Testis (tissue), 3 donors: ENCODE data around the gene IFT52. TPM values are rescaled to one million over a fixed set of nuclear protein-coding genes. Genes with fewer than 3 reads are reported as not detected.

Experiments
- DNase-seq: peaks from one replicate; pipeline ENCODE4 v3.0.0-alpha.2; 2019
- H3K27ac ChIP-seq, 2 donors: fragments of 200-600 bp; sonication (generic); one replicate each; pipeline ENCODE4 v1.5.1; 2019
- H3K27me3 ChIP-seq: fragments of 200-600 bp; sonication (generic); one replicate; pipeline ENCODE4 v1.5.1; 2019
- H3K36me3 ChIP-seq: fragments of 200-600 bp; sonication (generic); one replicate; pipeline ENCODE4 v1.5.1; 2017; ENCODE audit warnings: low read depth; ENCODE audit errors: missing control alignments
- H3K4me1 ChIP-seq: fragments of 200-600 bp; sonication (generic); one replicate; pipeline ENCODE4 v1.5.1; 2019
- H3K4me3 ChIP-seq, 2 donors: fragments of 200-600 bp; sonication (generic); one replicate each; pipeline ENCODE4 v1.5.1; 2017 to 2019
- H3K9me3 ChIP-seq: fragments of 200-600 bp; sonication (generic); one replicate; pipeline ENCODE4 v1.5.1; 2017
- POLR2A ChIP-seq: fragments of 450-650 bp; IDR thresholded peaks from one replicate; pipeline ENCODE4 v1.6.1; 2017; ENCODE audit warnings: antibody characterized with exemption, mild to moderate bottlenecking, moderate library complexity
- WGBS, 2 donors: methylation state at CpG; one replicate each; pipeline ENCODE4 v1.1.5; 2018; 5-methylcytosine and 5-hydroxymethylcytosine counted together
- intact Hi-C: fragments of 100-400 bp; cut with DNase I; formaldehyde crosslinking; loops from one replicate; pipeline ENCODE4 v1.15.1; 2023; ENCODE audit warnings: low total_unique reads
- polyA plus RNA-seq: library from polyadenylated mRNA; stranded (reverse); fragments of 350-450 nt; fragmentation: Illumina TruSeq; extraction: RNeasy Lipid Tissue Mini Kit (QIAGEN cat#74804); gene quantifications from one replicate; pipeline ENCODE4 v1.2.3, GENCODE V29; 2014; ENCODE audit warnings: low read depth, low replicate concordance; ENCODE audit not compliant: insufficient read depth
- total RNA-seq, 2 donors: library from RNA; depleted of rRNA; stranded (reverse); fragments of >200 nt; gene quantifications; one replicate each; pipeline ENCODE4 v1.2.3, GENCODE V29; 2016
- TF ChIP-seq, protein P1 (sequence below), 3 experiments: fragments of 450-650 bp in 2 of 3; fragments of 200-600 bp in 1 of 3; sonication (generic) in 1 of 3; IDR thresholded peaks; one replicate each; pipeline ENCODE4 v1.5.1; 2016 to 2019; ENCODE audit warnings: antibody characterized with exemption in 3 of 3, mild to moderate bottlenecking in 2 of 3, moderate library complexity in 1 of 3

The IFT52 gene
- total and polyA plus RNA-seq, 3 donors from 2014 or later: 57.1 to 94.2 (median 67.3) TPM

DNA sequence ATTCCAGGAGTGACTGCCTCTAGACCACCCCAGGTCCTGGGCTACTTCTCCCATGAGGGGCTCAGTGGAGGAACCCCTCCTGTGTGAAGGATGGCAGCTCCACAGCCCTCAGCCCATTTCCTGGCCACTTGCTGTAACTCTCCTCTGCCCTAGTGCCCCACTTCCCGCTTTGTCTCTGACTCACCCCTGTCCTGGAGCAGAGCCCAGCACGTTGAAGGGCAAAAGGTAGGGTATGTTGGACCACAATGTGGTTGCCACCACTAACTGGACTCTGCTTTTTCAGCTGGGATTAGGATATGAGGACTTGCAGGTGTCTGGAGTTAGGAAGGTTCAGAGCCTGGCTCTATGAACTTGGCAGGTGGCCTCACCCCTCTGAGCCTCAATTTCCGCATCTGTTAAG lies 78.6 kb downstream of the IFT52 start:
- 86 to 91% methylated on average over 2 to 3 of the region's 3 CpGs for WGBS, 2 donors
- intact Hi-C loops: no loop called here
- H3K27me3 ChIP-seq: no peaks in the 10 kb centered on the region
- DNase-seq: no peak
- no peak overlapping the region for H3K27ac ChIP-seq
- no peak overlapping the region for H3K4me3 ChIP-seq
- H3K4me1 ChIP-seq: peaks cover 7% of the 10 kb centered on the region
- TF ChIP-seq, protein P1, sequence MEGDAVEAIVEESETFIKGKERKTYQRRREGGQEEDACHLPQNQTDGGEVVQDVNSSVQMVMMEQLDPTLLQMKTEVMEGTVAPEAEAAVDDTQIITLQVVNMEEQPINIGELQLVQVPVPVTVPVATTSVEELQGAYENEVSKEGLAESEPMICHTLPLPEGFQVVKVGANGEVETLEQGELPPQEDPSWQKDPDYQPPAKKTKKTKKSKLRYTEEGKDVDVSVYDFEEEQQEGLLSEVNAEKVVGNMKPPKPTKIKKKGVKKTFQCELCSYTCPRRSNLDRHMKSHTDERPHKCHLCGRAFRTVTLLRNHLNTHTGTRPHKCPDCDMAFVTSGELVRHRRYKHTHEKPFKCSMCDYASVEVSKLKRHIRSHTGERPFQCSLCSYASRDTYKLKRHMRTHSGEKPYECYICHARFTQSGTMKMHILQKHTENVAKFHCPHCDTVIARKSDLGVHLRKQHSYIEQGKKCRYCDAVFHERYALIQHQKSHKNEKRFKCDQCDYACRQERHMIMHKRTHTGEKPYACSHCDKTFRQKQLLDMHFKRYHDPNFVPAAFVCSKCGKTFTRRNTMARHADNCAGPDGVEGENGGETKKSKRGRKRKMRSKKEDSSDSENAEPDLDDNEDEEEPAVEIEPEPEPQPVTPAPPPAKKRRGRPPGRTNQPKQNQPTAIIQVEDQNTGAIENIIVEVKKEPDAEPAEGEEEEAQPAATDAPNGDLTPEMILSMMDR (IDR thresholded peaks at IDR 0.05): no peak
- no peak for TF ChIP-seq POLR2A
- no peaks in the 10 kb centered on the region for H3K36me3 ChIP-seq
- H3K9me3 ChIP-seq: no peaks in the 10 kb centered on the region

DNA sequence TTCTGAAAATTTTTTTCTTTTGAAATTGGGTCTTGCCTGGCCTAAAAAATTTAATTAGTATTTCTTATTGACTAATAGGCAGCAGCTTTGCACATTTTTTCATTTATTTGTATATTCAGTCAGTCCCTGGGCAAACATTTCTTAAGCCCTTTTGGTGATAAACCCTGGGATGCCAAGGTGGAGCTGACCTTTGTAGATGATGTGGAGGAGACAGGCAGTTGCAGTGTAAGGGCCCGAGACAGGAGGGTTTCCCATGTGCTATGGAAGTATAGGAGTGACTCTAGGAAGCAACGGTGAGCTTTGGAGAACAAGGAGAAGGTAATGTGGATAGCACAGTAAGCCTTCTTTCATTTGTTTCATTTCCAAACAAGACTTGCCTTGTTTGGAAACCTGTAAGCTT lies 79.7 kb downstream of the IFT52 start:
- intact Hi-C loops: no loop called here
- Histone ChIP-seq H3K36me3 (no peaks in the 10 kb centered on the region), H3K27ac (no peak overlapping the region), H3K4me3 (no peak overlapping the region), H3K9me3 (no peaks in the 10 kb centered on the region), H3K27me3 (no peaks in the 10 kb centered on the region), H3K4me1 (peaks cover 7% of the 10 kb centered on the region)
- WGBS, 2 donors: 86 to 95% methylated on average over 2 of the region's 2 CpGs
- no peak for TF ChIP-seq POLR2A
- TF ChIP-seq, protein P1 (IDR thresholded peaks at IDR 0.05): no peak
- no peak for DNase-seq

DNA sequence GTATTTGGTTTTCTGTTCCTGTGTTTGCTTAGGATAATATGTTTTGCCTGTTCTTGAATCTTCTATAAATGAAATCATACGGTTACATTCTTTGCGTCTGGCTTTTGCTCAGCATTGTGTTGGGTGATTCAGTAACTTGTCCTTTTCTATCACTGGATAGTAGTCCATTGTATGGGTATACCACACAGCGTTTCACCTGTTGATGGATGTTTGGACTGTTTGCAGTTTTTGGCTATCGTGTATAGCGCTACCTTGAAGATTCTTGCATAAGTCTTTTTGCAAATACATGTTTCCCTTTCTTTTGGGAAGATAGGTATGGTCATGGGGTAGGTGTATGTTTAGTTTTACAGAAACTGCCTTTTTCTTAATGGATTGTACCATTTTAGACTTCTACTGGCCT lies 85.6 kb downstream of the IFT52 start:
- TF ChIP-seq, protein P1 (IDR thresholded peaks at IDR 0.05): no peak
- no peak for TF ChIP-seq POLR2A
- Histone ChIP-seq H3K27ac (no peak overlapping the region), H3K36me3 (no peaks in the 10 kb centered on the region), H3K4me1 (no peaks in the 10 kb centered on the region), H3K4me3 (no peak overlapping the region), H3K9me3 (no peaks in the 10 kb centered on the region), H3K27me3 (no peaks in the 10 kb centered on the region)
- DNase-seq: no peak
- intact Hi-C loops: loop anchor here (5.0 kb wide), 1 partner anchor 96 kb away; no protein-coding TSS in a partner anchor
- 90 to 98% methylated on average over 5 of the region's 5 CpGs for WGBS, 2 donors

DNA sequence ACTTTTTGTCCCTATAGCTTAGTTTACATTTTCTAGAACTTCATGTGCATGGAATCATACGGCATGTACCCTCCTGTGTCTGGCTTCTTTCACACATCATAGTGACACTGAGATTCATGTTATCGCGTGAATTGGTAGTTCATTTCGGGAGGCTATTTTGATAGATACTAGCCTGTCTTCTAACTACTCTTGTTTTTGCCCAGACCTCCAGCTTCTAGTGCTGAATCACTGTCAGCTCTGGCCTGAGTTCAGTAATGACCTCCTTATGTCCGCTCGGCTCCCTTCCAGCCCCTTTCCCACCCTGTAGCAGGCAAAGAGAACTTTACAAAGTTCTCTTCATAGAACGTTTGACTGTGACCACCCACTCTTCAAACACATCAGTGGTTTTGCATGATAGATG lies 90.2 kb downstream of the IFT52 start:
- Histone ChIP-seq H3K36me3 (no peaks in the 10 kb centered on the region), H3K4me1 (no peaks in the 10 kb centered on the region), H3K9me3 (no peaks in the 10 kb centered on the region), H3K27ac (no peak overlapping the region), H3K4me3 (no peak overlapping the region), H3K27me3 (no peaks in the 10 kb centered on the region)
- DNase-seq: no peak
- WGBS, 2 donors: 90 to 91% methylated on average over 7 of the region's 7 CpGs
- TF ChIP-seq, protein P1 (IDR thresholded peaks at IDR 0.05): no peak
- TF ChIP-seq POLR2A: no peak
- intact Hi-C loops: no loop called here

DNA sequence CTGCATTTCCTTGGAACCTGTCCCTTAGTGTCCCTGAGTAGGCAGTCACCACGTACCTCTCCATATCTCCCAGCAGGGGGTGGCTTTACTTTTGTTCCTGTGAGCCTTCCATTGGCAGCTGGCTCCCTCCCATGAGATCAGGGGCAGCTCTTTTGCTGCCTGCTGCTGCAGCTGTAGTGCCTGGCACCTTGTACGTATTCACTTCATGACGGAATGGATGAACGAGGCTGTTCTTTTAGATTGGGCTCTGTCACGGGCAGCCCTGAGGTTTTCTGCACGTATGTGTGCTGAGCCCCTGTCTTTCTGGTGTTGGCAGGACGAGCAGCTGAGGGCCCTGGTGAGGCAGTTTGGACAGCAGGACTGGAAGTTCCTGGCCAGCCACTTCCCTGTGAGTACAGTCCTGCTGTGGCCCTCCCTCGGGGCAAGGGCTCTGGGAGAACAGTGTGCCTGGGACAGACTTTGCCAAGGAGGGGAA lies 90.8 kb downstream of the IFT52 start:
- WGBS, 2 donors: 49 to 92% methylated on average over 5 to 8 of the region's 8 CpGs
- intact Hi-C loops: no loop called here
- no peaks in the 10 kb centered on the region for H3K4me1 ChIP-seq
- H3K27ac ChIP-seq: no peak overlapping the region
- no peak for TF ChIP-seq POLR2A
- TF ChIP-seq, protein P1 (IDR thresholded peaks at IDR 0.05): peak in 1 of 3 experiments; percentile 20
- no peaks in the 10 kb centered on the region for H3K36me3 ChIP-seq
- H3K27me3 ChIP-seq: no peaks in the 10 kb centered on the region
- no peak for DNase-seq
- no peaks in the 10 kb centered on the region for H3K9me3 ChIP-seq
- no peak overlapping the region for H3K4me3 ChIP-seq
